ENCODE data around the gene CHST5.

Gene CHST5

DNA sequence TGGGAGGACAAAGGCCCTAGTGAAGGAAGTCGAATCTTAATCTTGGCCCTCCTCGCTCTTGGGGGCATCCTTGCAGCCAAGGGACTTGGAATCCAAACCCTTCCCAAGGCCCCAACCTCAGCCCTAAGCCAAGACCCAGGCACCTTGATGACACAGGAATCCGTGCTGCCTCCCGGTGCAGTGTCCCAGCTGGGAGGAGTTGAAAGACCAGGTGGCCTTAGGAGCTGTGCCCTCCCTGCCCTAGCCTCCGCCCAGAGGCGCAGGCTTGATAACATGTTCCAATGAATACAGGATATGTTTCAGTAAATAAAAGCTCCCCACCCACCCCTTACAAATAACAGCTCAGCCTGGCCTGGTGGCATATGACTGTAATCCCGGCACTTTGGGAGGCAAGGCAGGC is at the start of gene CHST5:
TSS of gene CHST5 (minus strand) at position 208 of the 400 bp plus-strand sequence. CDS start 5,724 bp downstream, outside the sequence.
- DNase-seq: no peak

DNA sequence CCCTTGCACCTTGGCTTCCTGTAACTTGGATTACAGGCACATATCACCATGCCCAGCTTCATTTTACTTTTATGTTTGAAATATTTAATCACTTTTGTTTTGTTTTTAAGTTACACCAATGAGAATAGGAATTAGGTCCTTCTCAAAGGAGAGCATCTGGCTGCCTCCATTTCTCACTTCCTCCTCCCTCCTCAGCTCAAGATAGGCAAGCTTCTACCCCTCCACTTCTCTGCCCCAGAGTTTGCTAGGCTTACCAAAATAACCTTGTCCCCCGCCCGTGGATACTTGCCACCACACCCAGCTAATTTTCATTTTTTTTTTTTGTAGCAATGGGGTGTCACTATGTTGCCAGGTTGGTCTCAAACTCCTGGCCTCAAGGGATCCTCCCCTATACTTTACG is 48.2 kb upstream of the CHST5 start:
- DNase-seq: no peak

DNA sequence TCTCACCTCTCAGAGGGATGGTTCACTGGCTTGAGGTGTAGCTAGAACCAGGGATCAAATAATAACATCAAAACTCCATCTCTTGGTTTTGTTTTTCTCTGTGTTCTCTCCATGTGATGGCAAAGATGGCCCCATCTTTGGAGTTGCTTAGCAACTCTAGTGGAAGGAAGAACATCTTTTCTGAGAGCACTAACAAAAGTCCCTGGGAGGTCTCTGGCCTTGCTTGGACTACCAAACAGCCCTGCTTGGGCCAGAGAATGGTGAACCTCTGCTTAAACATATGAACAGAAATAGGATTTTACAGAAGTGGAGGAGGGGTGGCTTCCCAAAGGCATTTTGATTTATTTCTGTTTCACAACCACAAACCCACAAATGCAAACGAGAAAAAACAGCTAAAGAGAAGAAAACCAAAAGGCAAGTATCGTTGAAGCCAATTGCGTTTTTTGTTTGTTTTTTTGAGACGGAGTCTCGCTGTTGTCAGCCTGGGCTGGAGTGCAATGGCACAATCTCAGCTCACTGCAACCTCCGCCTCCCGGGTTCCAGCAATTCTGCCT is 43.5 kb upstream of the CHST5 start:
- DNase-seq: no peak

DNA sequence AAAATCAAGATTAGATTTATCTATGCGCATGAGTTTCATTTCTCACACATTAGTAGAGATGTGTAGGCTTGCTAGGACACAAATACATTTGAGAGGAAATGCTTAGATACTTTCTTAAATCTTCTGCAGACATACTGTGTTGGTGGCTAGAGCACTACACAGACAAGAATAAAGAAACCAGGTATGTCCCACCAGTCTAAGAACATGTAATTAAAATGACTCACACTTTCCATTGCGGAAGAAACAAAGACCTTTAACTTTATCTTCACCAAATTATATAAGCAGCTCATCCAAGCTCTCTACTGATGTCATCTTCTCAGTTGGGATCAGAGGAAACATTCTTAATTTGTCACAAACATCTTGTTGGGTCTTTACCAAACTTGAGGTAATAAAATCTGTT is 42.8 kb upstream of the CHST5 start:
- no peak for DNase-seq

DNA sequence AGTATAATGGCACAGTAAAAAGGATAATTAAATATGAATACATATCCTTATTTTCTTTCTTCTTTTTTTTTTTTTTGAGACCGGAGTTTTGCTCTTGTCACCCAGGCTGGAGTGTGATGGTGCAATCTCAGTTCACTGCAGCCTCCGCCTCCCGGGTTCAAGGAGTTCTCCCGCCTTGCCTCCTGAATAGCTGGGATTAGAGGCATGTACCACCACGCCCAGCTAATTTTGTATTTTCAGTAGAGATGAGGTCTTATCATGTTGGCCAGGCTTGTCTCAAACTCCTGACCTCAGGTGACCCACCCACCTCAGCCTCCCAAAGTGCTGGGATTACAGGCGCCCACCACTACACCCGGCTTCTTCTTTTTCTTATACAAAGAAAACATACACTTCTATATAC is 42.3 kb upstream of the CHST5 start:
- DNase-seq: no peak

DNA sequence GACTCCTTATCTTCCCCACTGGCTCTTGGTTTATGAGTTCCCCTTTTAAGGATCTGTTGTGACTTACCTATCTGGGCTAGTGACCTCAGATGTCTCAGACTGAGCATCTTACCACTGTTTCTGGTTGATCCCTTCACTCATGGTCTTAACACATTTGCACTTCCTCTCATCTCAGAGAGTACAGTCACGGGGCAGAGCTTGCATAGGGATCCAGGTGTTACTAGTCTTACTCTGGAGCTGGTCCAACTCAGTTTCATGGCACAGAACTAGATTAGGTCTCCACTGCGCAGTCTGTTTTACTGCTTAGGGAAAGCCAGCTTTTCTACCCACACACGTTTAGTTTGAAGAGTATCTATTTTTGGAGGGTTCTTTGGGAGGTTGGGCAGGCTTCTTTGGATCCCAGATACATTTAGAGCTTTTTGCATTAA is 40.5 kb upstream of the CHST5 start:
- no peak for DNase-seq

DNA sequence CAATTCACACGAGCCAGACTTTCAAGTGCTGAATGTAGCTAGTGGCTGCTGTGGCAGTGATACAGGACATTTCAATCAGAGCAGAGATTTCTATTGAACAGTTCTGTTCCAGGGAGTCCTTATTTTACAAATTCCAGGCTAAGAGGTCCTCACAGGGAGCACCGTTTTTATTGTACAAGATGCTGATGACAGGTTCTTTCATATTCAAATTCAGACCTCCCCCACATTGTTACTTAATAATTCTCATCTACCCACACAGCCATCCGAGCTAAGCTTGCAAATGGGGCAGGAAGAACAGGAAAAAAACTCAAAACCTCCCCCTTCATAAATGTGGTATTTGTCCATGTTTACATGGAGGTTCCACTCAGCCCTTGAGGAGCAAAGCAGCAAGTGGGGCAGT is 40.0 kb upstream of the CHST5 start:
- DNase-seq: no peak

DNA sequence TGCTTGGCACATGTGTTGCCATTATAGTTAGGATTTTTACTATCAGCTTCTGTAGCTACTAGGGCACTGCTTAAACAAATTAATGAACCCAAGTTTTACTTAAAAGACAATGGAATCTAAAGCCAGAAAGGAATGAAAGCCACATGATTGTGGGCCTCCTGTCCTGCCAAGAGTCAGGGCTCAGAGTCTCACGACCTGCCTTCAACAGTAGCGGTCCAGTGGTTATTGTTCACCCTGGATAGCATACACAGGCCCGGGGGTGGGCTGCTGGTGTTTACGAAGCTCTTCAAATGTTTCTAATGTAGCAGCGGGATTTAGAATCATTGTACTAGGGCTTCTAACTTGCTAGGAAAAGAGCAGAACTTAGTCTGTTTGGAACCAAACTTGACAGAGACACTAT is 38.0 kb upstream of the CHST5 start:
- no peak for DNase-seq

DNA sequence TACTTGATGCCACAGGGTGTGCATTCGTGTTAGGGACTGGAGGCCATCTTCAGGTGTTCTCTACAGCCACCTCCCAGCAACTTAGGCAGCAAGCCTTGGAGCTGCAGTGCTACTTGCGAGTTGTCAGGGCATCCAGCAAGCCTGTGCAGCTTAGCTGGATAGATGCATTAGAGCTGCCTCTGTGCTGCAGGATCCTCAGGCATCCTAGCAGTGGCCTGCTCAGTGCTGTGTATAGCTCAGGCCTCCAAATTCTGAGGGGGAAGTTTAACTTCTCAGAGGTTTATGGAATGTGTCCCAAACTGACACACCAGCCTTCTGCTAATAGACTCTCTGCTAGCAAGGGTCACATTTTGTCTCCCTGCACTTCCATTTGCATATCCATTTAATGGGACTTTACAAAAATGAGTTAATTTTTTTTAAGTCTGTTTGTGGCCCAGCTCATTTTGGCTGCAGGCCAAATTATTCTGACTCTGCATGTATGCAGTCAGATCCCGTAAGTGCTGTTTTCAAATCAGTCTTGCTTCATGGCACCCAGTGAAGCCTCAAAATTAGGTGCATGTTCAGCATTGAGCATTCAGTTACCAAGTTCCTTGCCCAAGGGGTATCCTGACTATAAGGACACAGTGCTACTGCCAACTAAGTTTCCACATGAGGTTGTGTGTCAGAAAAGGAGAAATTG is 37.1 kb upstream of the CHST5 start:
- no peak for DNase-seq

DNA sequence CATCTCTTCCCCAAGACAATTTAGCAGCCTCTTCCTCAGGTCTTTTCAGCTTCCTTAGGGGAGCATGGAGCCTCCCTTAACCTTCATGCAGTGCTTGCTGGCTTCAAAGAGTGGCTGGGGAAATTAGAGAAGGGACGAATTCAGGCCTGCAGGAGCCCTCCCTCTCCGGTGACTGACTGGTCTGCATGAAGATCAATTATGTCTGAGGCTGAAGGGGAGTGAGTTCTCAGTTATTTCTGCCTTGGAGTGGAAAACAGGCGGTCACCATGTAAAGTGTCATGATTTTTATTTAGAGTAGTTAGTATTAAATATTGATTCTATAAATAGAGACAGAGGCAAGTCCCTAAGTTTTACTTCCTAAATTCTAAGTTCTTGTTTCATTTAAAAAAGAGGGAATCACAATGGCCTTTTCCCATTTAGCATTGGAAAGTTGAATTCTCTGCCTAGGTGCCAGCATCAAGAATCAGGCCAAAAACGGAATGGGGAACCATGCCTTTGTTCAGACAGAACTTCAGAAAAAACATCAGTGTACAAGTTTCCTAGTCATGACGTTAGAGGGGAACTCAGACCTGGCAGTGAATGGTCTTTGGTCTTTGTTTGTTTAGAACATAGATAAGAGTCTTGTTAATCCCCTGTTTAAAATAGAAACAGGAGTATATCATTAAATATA is 34.6 kb upstream of the CHST5 start:
- no peak for DNase-seq

DNA sequence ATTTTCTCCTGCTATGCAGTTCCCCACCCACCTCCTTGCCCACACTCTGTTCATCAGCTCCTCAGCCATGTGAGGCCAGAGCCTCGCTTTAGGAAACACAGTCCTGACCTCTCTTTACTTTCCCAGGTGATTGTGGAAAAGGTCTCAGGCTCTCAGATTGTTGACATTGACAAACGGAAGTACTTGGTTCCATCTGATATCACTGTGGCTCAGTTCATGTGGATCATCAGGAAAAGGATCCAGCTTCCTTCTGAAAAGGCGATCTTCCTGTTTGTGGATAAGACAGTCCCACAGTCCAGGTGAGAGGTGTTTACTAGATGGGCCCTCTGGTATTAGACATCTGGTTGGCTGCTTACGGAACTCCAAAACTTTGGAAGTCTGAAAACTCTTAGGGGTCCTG is 32.0 kb upstream of the CHST5 start:
- DNase-seq: no peak

DNA sequence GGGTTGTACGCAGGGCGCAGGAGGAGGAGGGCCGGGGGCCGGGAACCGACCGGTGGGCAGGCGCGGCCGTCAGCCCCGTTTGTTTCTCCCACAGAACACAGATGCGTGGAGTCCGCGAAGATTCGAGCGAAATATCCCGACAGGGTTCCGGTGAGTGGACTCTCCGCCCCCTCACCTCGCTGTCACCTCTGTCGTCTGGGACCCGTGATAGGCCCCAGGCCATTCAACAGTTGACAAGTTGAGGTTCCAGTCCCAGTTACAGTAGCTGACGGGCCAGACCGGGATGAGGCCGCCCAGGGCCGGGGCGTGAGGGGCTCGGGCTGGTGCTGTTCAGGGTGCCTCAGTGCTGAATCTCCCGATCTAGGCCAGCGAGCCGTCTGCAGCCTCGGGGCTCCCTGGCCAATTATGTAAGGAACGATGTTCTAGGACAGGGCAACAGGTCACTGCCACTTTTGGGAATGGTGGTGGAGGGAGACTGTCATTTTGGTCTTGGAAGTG is 30.9 kb upstream of the CHST5 start:
- no peak for DNase-seq

DNA sequence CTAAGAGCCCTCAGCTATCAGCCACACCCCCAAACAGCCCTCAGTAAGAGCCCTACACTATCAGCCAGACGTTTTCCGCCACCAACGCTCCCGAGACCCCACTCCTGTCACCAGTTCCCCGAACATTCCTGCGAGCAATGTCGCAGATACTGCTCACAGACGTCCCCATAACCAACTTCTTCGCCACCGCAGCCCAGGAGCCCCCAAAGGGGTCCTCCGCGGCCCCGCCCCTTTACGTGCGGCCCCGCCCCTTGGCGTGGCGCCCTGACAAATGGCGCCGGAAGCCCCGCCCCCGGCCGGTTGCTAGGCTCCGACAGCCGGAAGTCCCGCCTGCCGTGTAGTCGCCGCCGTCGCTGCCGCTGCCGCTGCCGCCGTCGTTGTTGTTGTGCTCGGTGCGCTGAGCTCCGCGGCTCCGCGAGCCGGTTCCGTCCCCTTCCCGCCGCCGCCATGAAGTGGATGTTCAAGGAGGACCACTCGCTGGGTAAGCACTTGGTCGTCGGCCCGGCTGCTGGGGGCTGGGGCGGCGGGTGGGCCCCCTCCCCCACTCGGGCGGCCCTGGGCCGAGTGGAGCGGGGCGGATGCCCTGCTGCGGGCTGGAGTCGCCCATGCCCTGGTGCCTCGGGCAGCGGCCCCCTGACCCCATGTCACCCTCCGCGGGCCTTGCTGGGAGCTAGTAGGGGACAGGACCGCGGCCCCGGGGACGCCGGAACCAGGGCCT is 30.3 kb upstream of the CHST5 start, which contains the start of gene GABARAPL2:
TSS of gene GABARAPL2 (plus strand) at position 340 of the 718 bp plus-strand sequence. CDS start at position 448, 108 bp downstream.
- peak; percentile 45 for DNase-seq

DNA sequence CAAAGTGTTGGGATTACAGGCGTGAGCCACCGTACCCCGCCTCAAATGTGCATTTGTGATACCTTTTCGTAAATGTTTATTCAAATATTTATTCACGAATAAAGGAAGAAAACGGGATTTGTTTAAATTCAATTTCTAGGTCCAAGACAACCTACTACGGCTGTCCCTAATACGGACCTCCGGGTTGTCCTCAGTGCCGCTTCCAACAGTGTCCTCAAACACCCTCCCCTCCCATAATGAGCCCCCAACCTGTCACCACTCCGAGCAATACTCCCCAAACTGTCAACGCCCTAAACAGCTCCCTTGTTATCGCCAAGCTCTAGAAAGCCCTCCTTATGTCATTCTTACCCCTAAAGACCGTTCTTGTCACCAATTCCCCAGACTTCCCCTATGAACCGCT is 29.7 kb upstream of the CHST5 start:
- no peak for DNase-seq

DNA sequence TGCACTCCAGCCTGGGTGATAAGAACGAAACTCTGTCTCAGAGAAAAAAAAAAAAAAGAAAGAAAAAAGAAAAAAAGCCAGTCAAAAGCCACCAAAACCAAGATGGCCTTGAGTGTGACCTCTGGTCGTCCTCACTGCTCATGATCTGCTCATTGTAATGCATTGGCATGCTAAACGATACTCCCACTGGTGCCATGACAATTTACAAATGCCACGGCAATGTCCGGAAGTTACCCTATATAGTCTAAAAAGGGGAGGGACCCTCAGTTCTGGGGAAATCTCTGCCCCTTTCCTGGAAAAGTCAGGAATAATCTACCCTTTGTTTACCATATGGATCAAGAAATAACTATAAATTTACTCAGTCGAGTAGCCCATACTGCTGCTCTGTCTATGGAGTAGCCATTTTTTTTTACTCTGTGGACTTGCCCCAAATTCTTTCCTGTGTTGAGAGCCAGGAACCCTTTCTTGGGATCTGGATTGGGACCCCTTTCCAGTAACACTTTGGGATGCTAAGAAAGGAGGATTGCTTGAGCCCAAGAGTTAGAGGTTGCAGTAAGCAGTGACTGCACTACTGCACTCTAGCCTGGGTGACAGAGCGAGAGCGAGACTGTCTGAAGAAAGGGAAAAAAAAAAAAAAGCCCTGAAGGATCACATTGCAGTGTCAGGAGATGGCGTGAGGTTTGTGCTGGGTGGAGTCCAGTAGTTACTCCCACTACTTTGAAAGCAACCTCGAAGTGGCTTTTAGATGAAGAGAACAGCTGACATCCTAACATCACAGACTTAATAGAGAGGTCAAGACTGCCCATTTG is 23.9 kb upstream of the CHST5 start:
- no peak for DNase-seq

DNA sequence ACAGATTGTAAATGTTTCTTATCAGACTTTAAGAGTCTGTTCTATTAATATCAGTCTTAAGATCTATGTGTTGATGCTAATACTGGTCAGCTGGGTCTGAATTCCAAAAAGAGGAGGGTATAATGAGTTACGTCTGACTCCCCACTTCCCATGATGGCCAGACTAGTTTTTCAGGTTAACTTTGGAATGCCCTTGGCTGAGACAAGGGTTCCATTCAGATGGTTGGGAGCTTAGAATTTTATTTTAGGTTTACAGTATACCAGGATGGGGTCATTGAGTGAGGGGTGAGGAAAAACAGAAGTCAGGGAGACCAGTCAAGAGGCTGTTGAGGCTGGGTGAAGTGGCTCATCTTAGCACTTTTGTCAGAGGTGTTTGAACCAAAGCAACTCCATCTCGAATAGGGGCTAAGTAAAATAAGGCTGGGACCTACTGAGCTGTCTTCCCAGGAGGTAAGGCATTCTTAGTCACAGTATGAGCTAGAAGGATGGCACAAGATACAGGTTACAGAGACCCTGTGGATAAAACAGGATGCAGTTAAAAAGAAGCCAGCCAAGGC is 23.0 kb upstream of the CHST5 start:
- DNase-seq: no peak

DNA sequence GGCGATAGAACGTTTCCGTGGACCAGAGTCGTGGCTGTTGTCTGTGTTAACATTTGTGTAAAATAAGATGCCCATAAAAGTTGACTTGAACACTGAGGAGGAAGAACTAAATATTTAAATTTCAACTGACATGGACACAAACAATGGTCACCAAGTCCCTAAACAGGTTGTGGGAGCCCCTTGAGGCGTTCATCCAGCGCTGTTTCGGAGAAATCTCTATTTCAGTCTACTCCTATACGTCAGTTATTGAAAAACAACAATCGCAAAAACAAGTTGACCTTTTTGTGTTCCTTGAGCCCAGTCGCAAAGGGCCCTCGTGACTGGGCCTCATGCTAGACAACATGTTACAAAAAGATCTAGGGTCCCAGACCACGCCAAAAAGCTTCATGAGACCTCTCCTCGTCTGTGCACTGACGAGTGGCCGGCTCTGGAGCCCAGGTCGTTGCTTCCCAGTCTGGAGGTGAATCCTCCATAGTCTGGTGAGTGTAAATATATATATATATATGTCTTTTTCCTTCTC is 20.6 kb upstream of the CHST5 start:
- no peak for DNase-seq

DNA sequence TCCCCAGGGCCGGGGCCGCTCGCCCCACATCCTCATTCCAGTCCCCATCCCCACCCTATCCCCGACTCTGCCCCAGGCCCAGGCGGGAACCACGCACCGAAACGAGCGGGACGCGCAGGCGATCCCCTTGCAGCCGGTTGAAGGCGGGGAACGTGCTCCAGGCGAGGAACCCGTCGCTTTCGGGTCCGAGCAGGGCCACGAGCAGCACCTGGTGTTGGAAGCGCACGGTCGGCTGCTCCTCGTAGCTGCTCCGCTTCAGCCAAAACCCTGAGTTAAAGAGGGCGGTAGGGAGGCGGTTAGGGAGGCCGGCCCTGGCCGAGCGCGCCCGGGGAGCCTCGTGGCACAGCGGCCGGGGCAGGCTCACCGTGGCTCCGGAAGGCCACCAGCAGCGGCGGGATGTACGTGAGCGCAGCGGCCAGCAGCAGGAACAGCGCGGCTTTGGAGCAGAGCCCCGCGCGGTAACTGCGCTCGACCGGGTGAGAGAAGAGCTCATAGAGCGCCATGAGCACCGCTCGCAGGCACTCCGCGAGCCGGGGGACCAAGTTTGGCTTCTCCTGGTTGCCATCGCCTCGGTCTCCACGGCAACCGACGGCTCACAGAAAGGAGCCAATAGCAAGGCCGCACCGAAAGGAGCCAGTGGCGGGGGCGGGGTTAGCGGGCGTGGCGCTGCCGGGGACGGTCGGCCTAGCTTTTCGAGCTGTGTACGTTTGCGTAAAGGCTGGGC is 20.0 kb upstream of the CHST5 start, which contains the start of gene TMEM231:
TSS of gene TMEM231 (minus strand) at position 546 of the 724 bp plus-strand sequence. CDS start at position 503, 43 bp downstream.
- peak; percentile 91 for DNase-seq

DNA sequence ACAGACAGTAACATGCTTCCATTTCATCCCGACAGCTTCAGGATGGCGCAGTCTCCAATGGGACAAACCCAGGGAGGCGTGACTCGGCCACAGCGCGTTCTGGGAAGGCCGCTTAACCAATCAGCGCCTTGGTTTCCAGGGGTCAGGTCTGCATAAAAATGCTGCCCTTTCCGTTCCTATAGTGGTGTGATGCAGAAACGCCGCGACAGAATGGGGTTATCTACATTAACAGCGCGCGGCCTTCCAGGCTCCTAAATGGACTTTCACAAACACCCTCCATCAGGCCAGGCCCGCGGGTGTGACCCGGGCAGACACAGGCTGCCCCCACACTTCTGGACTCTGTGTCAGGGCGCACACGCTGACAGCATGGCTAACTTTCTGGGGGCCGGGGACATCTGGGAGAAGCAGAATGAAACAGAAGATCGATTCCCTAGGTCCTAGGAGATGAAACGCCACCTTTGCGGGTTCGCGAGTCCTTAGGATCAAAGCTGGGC is 19.4 kb upstream of the CHST5 start:
- peak; percentile 89 for DNase-seq

DNA sequence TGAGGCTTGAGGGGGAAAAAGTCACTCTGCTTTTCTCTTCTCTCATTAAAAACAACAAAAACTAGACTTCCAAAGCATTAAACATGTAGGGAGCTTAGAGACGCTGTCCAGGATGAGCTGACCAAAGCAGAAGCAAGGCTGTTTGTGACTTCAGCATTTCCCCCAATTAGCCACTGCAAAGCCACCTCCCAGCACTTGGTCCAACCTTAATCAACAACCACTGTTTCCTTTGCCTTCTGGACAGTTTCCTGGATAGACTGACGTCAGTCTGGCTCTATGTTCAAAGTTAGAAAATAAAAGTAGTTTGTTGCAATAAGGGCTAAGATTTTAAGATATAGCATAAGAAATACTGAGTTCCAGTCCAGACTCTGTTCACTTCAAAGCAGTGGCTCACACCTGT is 17.0 kb upstream of the CHST5 start:
- no peak for DNase-seq

DNA sequence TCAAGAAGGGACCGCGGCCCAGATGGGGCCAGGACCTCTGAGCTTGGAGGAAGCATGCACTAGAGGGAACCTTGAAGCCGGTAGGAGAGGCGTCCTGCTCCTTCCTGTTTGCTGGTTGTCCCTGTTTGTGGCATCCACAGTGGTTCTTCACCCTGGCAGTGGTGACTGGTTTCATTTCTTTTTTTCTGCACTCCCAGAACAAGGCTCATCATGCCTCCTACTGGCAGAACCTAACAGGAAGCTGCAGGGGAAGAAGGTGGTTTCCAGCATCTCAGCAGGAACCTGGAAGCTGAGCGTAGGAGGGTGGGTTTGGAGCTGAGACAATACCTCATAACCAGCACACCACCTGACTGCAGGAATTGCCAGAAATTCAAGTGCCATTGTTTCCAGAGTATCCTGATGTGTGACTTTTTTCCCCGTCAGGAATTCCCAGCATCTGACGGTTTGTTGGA is 14.3 kb upstream of the CHST5 start:
- DNase-seq: peak; percentile 4

Data from SHP77 treated with DMSO at 0.1 percent for 48 hours (cell line).